Hepatocyte (in vitro differentiated cells): ENCODE data around the gene TCF7L1. TPM values are rescaled to one million over a fixed set of nuclear protein-coding genes. Genes with fewer than 3 reads are reported as not detected.

Experiments used
- DNase-seq: peaks from one replicate; pipeline ENCODE4 v3.0.0-alpha.2; 2016; ENCODE audit warnings: low spot score
- H2AFZ ChIP-seq: fragments of 200-600 bp; sonication (generic); 2 replicates; pipeline ENCODE4 v1.6.0; 2016; ENCODE audit warnings: antibody characterized with exemption, mild to moderate bottlenecking
- H3K27ac ChIP-seq: fragments of 200-600 bp; sonication (generic); 2 replicates; pipeline ENCODE4 v1.5.1; 2016; ENCODE audit warnings: mild to moderate bottlenecking
- H3K27me3 ChIP-seq: fragments of 200-600 bp; sonication (generic); 2 replicates; pipeline ENCODE4 v1.6.1; 2016
- H3K36me3 ChIP-seq: fragments of 200-600 bp; sonication (generic); replicated peaks from 2 replicates; pipeline ENCODE4 v1.5.1; 2016; ENCODE audit warnings: low read depth; ENCODE audit not compliant: insufficient read depth
- H3K4me1 ChIP-seq: fragments of 200-600 bp; sonication (generic); 2 replicates; pipeline ENCODE4 v1.5.1; 2016; ENCODE audit warnings: mild to moderate bottlenecking, moderate library complexity; ENCODE audit not compliant: insufficient read depth
- H3K4me2 ChIP-seq: fragments of 200-600 bp; sonication (generic); 2 replicates; pipeline ENCODE4 v1.6.0; 2016
- H3K4me3 ChIP-seq: fragments of 200-600 bp; sonication (generic); 2 replicates; pipeline ENCODE4 v1.5.1; 2016; ENCODE audit warnings: mild to moderate bottlenecking
- H3K79me2 ChIP-seq: fragments of 200-600 bp; sonication (generic); 2 replicates; pipeline ENCODE4 v1.6.0; 2017; ENCODE audit warnings: mild to moderate bottlenecking
- H3K9me2 ChIP-seq: fragments of 200-600 bp; sonication (generic); replicated peaks from 2 replicates; pipeline ENCODE4 v1.6.0; 2017; ENCODE audit warnings: mild to moderate bottlenecking; ENCODE audit not compliant: insufficient read depth
- H3K9me3 ChIP-seq: fragments of 200-600 bp; sonication (generic); 2 replicates; pipeline ENCODE4 v1.5.1; 2016; ENCODE audit warnings: low read depth, mild to moderate bottlenecking
- H4K20me1 ChIP-seq: fragments of 200-600 bp; sonication (generic); 2 replicates; pipeline ENCODE4 v1.6.0; 2016; ENCODE audit warnings: mild to moderate bottlenecking; ENCODE audit not compliant: insufficient read depth, poor library complexity, severe bottlenecking
- EZH2 ChIP-seq: fragments of 200-600 bp; sonication (generic); IDR thresholded peaks from 2 replicates; pipeline ENCODE4 v1.6.1; 2016; ENCODE audit warnings: antibody characterized with exemption, mild to moderate bottlenecking, borderline replicate concordance
- EZH2phosphoT487 ChIP-seq: fragments of 200-600 bp; sonication (generic); IDR thresholded peaks from one replicate; pipeline ENCODE4 v1.6.1; 2018; ENCODE audit warnings: antibody characterized with exemption, mild to moderate bottlenecking, low read depth, moderate library complexity; ENCODE audit not compliant: unreplicated experiment, severe bottlenecking
- WGBS: methylation state at CpG from one replicate; pipeline ENCODE4 v1.1.6; 2016; ENCODE audit warnings: low lambda C conversion rate; ENCODE audit errors: missing lambda C conversion rate; 5-methylcytosine and 5-hydroxymethylcytosine counted together
- polyA plus RNA-seq: library from polyadenylated mRNA; unstranded; fragments of >200 nt; fragmentation: Nextera tagmentation; extraction: Ambion mirVana; gene quantifications from 2 replicates; pipeline ENCODE4 v1.2.1, GENCODE V29; 2016
- total RNA-seq: library from RNA; depleted of rRNA; stranded (reverse); fragments of >200 nt; gene quantifications from 2 replicates; pipeline ENCODE4 v1.2.3, GENCODE V29; 2014
- TF ChIP-seq, protein P1 (sequence below): fragments of 200-600 bp; sonication (generic); IDR thresholded peaks from 2 replicates; pipeline ENCODE4 v1.5.1; 2016; ENCODE audit warnings: antibody characterized with exemption, mild to moderate bottlenecking; ENCODE audit not compliant: poor library complexity

The TCF7L1 gene
- total and polyA plus RNA-seq, 2 experiments from 2014 or later = 3.7 to 20.6 TPM

GRCh38 chr2:85170938-85171475, 37.8 kb downstream of the TCF7L1 start:
- no peak for DNase-seq
- Histone ChIP-seq H4K20me1 (peaks cover 17% of the 10 kb centered on the region), H3K4me3 (no peak overlapping the region), H3K4me1 (peaks cover 15% of the 10 kb centered on the region), H2AFZ (no peak overlapping the region), H3K79me2 (peaks cover 92% of the 10 kb centered on the region), H3K9me2 (no peaks in the 10 kb centered on the region), H3K27ac (no peak overlapping the region), H3K27me3 (no peaks in the 10 kb centered on the region), H3K36me3 (no peaks in the 10 kb centered on the region), H3K9me3 (no peaks in the 10 kb centered on the region), H3K4me2 (no peak overlapping the region)
- WGBS = 94% methylated on average over 6 of the region's 6 CpGs
- TF ChIP-seq EZH2phosphoT487 = no peak
- TF ChIP-seq, protein P1, sequence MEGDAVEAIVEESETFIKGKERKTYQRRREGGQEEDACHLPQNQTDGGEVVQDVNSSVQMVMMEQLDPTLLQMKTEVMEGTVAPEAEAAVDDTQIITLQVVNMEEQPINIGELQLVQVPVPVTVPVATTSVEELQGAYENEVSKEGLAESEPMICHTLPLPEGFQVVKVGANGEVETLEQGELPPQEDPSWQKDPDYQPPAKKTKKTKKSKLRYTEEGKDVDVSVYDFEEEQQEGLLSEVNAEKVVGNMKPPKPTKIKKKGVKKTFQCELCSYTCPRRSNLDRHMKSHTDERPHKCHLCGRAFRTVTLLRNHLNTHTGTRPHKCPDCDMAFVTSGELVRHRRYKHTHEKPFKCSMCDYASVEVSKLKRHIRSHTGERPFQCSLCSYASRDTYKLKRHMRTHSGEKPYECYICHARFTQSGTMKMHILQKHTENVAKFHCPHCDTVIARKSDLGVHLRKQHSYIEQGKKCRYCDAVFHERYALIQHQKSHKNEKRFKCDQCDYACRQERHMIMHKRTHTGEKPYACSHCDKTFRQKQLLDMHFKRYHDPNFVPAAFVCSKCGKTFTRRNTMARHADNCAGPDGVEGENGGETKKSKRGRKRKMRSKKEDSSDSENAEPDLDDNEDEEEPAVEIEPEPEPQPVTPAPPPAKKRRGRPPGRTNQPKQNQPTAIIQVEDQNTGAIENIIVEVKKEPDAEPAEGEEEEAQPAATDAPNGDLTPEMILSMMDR = no peak
- TF ChIP-seq EZH2 = no peak

- no peak overlapping the region for H3K4me2 ChIP-seq
- no peaks in the 10 kb centered on the region for H3K9me2 ChIP-seq
- no peaks in the 10 kb centered on the region for H3K9me3 ChIP-seq
- DNase-seq = no peak
- no peak overlapping the region for H3K27ac ChIP-seq
- no peaks in the 10 kb centered on the region for H3K27me3 ChIP-seq
- no peak overlapping the region for H2AFZ ChIP-seq
- WGBS = 88% methylated on average over 10 of the region's 10 CpGs
- no peaks in the 10 kb centered on the region for H3K36me3 ChIP-seq
- peaks cover 21% of the 10 kb centered on the region for H3K4me1 ChIP-seq
- H4K20me1 ChIP-seq = peaks cover 18% of the 10 kb centered on the region
- peaks cover 91% of the 10 kb centered on the region for H3K79me2 ChIP-seq
- TF ChIP-seq EZH2 (no peak), EZH2phosphoT487 (no peak)
- TF ChIP-seq, protein P1 = no peak
- H3K4me3 ChIP-seq = no peak overlapping the region
Measured at GRCh38 chr2:85171916-85172315, 38.7 kb downstream of the TCF7L1 start.

DNA sequence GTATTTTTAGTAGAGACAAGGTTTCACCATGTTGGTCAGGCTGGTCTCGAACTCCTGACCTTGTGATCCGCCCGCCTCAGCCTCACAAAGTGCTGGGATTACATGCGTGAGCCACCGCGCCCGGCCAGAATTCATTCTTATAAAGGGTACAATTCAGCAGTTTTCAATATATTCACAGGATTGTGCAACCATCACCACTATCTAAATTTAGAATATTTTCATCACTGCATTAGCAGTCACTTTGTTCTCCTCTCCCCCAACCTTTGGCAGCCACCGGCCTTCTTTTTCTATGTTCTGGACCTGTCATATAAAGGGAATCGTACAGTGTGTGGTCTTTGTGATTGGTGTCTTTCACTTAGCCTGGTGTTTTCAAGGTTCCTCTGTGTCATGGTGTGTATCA, 40.7 kb downstream of the TCF7L1 start:
- no peak for DNase-seq
- H3K36me3 ChIP-seq = no peaks in the 10 kb centered on the region
- no peak overlapping the region for H3K4me2 ChIP-seq
- H2AFZ ChIP-seq = no peak overlapping the region
- no peaks in the 10 kb centered on the region for H3K9me3 ChIP-seq
- peaks cover 21% of the 10 kb centered on the region for H3K4me1 ChIP-seq
- no peaks in the 10 kb centered on the region for H3K27me3 ChIP-seq
- TF ChIP-seq EZH2 (no peak), EZH2phosphoT487 (no peak)
- TF ChIP-seq, protein P1 = no peak
- H3K4me3 ChIP-seq = no peak overlapping the region
- peaks cover 93% of the 10 kb centered on the region for H3K79me2 ChIP-seq
- H3K9me2 ChIP-seq = no peaks in the 10 kb centered on the region
- H3K27ac ChIP-seq = no peak overlapping the region
- WGBS = 95% methylated on average over 9 of the region's 9 CpGs
- peaks cover 23% of the 10 kb centered on the region for H4K20me1 ChIP-seq

GRCh38 chr2:85174943-85175342, 41.8 kb downstream of the TCF7L1 start:
- H3K36me3 ChIP-seq = no peaks in the 10 kb centered on the region
- DNase-seq = no peak
- H4K20me1 ChIP-seq = peaks cover 23% of the 10 kb centered on the region
- H3K4me3 ChIP-seq = no peak overlapping the region
- H3K4me1 ChIP-seq = peaks cover 21% of the 10 kb centered on the region
- WGBS = 81% methylated on average over 6 of the region's 6 CpGs
- no peaks in the 10 kb centered on the region for H3K9me2 ChIP-seq
- H3K27me3 ChIP-seq = no peaks in the 10 kb centered on the region
- peak overlapping the region; percentile 57 for H3K27ac ChIP-seq
- H2AFZ ChIP-seq = no peak overlapping the region
- H3K79me2 ChIP-seq = peaks cover 87% of the 10 kb centered on the region
- no peaks in the 10 kb centered on the region for H3K9me3 ChIP-seq
- TF ChIP-seq EZH2 (no peak), EZH2phosphoT487 (no peak)
- peak overlapping the region; percentile 39 for H3K4me2 ChIP-seq
